OCI-LY3 (cell line): ENCODE results near the gene TMEM178B.

Experiments
- EZH2phosphoT487 ChIP-seq: fragments of 200-600 bp; shearing (Covaris generic); IDR thresholded peaks from 2 replicates; pipeline ENCODE4 v1.6.1; 2018; ENCODE audit warnings: antibody characterized with exemption, mixed run types, low read depth
- TF ChIP-seq, protein P1 (sequence below): fragments of 200-600, 300-600 bp; sonication (generic); IDR thresholded peaks from 2 replicates; pipeline ENCODE4 v1.5.1; 2014; ENCODE audit warnings: antibody characterized with exemption, low read length, low read depth

DNA sequence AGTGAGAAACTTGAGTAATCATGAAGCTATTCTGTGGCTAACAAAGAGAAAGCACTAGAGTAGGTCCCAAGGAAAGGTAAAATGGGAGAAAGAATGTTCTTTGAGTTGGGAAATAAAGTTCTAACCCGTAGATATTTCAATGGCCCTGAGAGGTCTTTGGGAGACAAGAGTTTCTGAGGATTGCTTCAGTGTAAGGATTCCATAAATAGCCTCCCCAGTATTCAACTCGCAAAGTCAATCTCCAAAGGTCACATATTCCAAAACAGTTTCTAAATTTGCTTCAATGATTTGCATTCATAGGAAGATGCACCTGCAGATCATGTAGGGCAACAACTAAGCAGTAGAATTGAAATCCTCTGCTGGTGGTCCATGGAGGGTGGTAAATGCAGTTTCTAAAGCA is 238.5 kb downstream of the TMEM178B start:
- TF ChIP-seq, protein P1, sequence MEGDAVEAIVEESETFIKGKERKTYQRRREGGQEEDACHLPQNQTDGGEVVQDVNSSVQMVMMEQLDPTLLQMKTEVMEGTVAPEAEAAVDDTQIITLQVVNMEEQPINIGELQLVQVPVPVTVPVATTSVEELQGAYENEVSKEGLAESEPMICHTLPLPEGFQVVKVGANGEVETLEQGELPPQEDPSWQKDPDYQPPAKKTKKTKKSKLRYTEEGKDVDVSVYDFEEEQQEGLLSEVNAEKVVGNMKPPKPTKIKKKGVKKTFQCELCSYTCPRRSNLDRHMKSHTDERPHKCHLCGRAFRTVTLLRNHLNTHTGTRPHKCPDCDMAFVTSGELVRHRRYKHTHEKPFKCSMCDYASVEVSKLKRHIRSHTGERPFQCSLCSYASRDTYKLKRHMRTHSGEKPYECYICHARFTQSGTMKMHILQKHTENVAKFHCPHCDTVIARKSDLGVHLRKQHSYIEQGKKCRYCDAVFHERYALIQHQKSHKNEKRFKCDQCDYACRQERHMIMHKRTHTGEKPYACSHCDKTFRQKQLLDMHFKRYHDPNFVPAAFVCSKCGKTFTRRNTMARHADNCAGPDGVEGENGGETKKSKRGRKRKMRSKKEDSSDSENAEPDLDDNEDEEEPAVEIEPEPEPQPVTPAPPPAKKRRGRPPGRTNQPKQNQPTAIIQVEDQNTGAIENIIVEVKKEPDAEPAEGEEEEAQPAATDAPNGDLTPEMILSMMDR = no peak
- no peak for TF ChIP-seq EZH2phosphoT487
